SKM-1 treated with dmso at 0.1 percent for 144 hours (cell line): ENCODE data around the gene KCNJ2.

ENCODE experiments used
- DNase-seq: peaks from one replicate; lab custom pipeline; 2025; ENCODE audit not compliant: unreplicated experiment; lab: John Stamatoyannopoulos, UW

The KCNJ2 gene

GRCh38 chr17:70158591-70158990 lies 10.7 kb upstream of the KCNJ2 start:
- DNase-seq = no peak

- no peak for DNase-seq
Observed at GRCh38 chr17:70159980-70160379, 9.4 kb upstream of the KCNJ2 start.

- no peak for DNase-seq
Observed at GRCh38 chr17:70161519-70161918, 7.8 kb upstream of the KCNJ2 start.

- no peak for DNase-seq
Observed at GRCh38 chr17:70165383-70165782, 3.9 kb upstream of the KCNJ2 start.

- DNase-seq = no peak
Observed at GRCh38 chr17:70166615-70167014, 2.7 kb upstream of the KCNJ2 start.

- DNase-seq = peak; percentile 72
Observed at GRCh38 chr17:70168044-70168976, 1.0 kb upstream of the KCNJ2 start.

GRCh38 chr17:70169709-70170597 lies 621 bp downstream of the KCNJ2 start:
- DNase-seq = peak; percentile 6

- no peak for DNase-seq
Observed at GRCh38 chr17:70171159-70171558, 1.8 kb downstream of the KCNJ2 start.

GRCh38 chr17:70172449-70172848 lies 3.1 kb downstream of the KCNJ2 start:
- DNase-seq = no peak

- peak; percentile 46 for DNase-seq
Observed at GRCh38 chr17:70172923-70173322, 3.6 kb downstream of the KCNJ2 start.

GRCh38 chr17:70173681-70174080 lies 4.3 kb downstream of the KCNJ2 start:
- DNase-seq = no peak

GRCh38 chr17:70181376-70181775 lies 12.0 kb downstream of the KCNJ2 start:
- no peak for DNase-seq

GRCh38 chr17:70181866-70182265 lies 12.5 kb downstream of the KCNJ2 start:
- DNase-seq = no peak

- DNase-seq = no peak
Observed at GRCh38 chr17:70183508-70183907, 14.2 kb downstream of the KCNJ2 start.

GRCh38 chr17:70184207-70184606 lies 14.9 kb downstream of the KCNJ2 start:
- no peak for DNase-seq

GRCh38 chr17:70184770-70185169 lies 15.4 kb downstream of the KCNJ2 start:
- no peak for DNase-seq

GRCh38 chr17:70185285-70185684 lies 16.0 kb downstream of the KCNJ2 start:
- no peak for DNase-seq

- DNase-seq = no peak
Observed at GRCh38 chr17:70187383-70187782, 18.1 kb downstream of the KCNJ2 start.

- no peak for DNase-seq
Observed at GRCh38 chr17:70190959-70191805, 21.9 kb downstream of the KCNJ2 start.

- DNase-seq = no peak
Observed at GRCh38 chr17:70195091-70195490, 25.8 kb downstream of the KCNJ2 start.

GRCh38 chr17:70201872-70202419 lies 32.6 kb downstream of the KCNJ2 start:
- DNase-seq = no peak
